ENCODE results near the gene TRIP13. TPM values are rescaled to one million over a fixed set of nuclear protein-coding genes. Genes with fewer than 3 reads are reported as not detected.

Gene TRIP13
- total and polyA plus RNA-seq, 2 experiments from 2014 or later: 42.5 to 44.8 TPM

GRCh38 chr5:882253-883183 lies 10.2 kb upstream of the TRIP13 start:
- Histone ChIP-seq H3K4me2 (no peak overlapping the region), H3K27ac (ENCODE audit: low read depth) (no peak overlapping the region), H4K20me1 (replicated peaks; ENCODE audit: insufficient read depth) (peaks cover 28% of the 10 kb centered on the region), H2AFZ (no peak overlapping the region), H3K9me2 (ENCODE audit: insufficient read depth) (no peaks in the 10 kb centered on the region), H3K4me1 (ENCODE audit: insufficient read depth) (no peaks in the 10 kb centered on the region), H3K36me3 (ENCODE audit: insufficient read depth) (peaks cover 41% of the 10 kb centered on the region), H3K79me2 (replicated peaks; ENCODE audit: insufficient read depth) (peaks cover 59% of the 10 kb centered on the region), H3K27me3 (ENCODE audit: insufficient read depth) (no peaks in the 10 kb centered on the region), H3K4me3 (no peak overlapping the region), H3F3A (replicated peaks; ENCODE audit: low read depth) (peaks cover 8% of the 10 kb centered on the region; the same call in 1 of the 2 replicates)
- Mint-ChIP-seq H3K27ac (no peak overlapping the region; the same call in 1 of the 2 replicates), H3K36me3 (ENCODE audit: low read depth) (peaks cover 80% of the 10 kb centered on the region), H3K9me3 (peaks cover 6% of the 10 kb centered on the region), H3K4me3 (no peak overlapping the region; the same call in 2 of the 3 replicates), H3K4me1 (no peaks in the 10 kb centered on the region; the same call in 2 of the 3 replicates), H3K27me3 (ENCODE audit: insufficient read depth, low read depth, poor library complexity) (peaks cover 19% of the 10 kb centered on the region)
- ATAC-seq (no peak), DNase-seq (ENCODE audit: low spot score) (no peak)
- TF ChIP-seq ZNF331 (CRISPR knock-in tag; IDR thresholded peaks at IDR 0.05; ENCODE audit: low read depth) (no peak), JUNB (IDR thresholded peaks at IDR 0.05; ENCODE audit: unreplicated experiment) (no peak), ZNF114 (CRISPR knock-in tag; IDR thresholded peaks at IDR 0.05) (no peak), CTCF (conservative IDR thresholded peaks at IDR 0.05; ENCODE audit: low read depth in 2 of 2) (no peak), STAT1 (IDR thresholded peaks at IDR 0.05; ENCODE audit: unreplicated experiment) (no peak), NANOG (IDR thresholded peaks at IDR 0.05; ENCODE audit: borderline replicate concordance) (no peak), CREB1 (CRISPR knock-in tag; IDR thresholded peaks at IDR 0.05; ENCODE audit: low read depth) (no peak), EZH2phosphoT487 (IDR thresholded peaks at IDR 0.05; ENCODE audit: unreplicated experiment) (no peak), ETS1 (IDR thresholded peaks at IDR 0.05) (no peak), EZH2 (IDR thresholded peaks at IDR 0.05; ENCODE audit: low read depth, unreplicated experiment) (no peak), POLR2AphosphoS5 (IDR thresholded peaks at IDR 0.05; ENCODE audit: low read depth) (no peak)
- TF ChIP-seq, protein P1, sequence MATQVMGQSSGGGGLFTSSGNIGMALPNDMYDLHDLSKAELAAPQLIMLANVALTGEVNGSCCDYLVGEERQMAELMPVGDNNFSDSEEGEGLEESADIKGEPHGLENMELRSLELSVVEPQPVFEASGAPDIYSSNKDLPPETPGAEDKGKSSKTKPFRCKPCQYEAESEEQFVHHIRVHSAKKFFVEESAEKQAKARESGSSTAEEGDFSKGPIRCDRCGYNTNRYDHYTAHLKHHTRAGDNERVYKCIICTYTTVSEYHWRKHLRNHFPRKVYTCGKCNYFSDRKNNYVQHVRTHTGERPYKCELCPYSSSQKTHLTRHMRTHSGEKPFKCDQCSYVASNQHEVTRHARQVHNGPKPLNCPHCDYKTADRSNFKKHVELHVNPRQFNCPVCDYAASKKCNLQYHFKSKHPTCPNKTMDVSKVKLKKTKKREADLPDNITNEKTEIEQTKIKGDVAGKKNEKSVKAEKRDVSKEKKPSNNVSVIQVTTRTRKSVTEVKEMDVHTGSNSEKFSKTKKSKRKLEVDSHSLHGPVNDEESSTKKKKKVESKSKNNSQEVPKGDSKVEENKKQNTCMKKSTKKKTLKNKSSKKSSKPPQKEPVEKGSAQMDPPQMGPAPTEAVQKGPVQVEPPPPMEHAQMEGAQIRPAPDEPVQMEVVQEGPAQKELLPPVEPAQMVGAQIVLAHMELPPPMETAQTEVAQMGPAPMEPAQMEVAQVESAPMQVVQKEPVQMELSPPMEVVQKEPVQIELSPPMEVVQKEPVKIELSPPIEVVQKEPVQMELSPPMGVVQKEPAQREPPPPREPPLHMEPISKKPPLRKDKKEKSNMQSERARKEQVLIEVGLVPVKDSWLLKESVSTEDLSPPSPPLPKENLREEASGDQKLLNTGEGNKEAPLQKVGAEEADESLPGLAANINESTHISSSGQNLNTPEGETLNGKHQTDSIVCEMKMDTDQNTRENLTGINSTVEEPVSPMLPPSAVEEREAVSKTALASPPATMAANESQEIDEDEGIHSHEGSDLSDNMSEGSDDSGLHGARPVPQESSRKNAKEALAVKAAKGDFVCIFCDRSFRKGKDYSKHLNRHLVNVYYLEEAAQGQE (IDR thresholded peaks at IDR 0.05; ENCODE audit: unreplicated experiment): no peak
- TF ChIP-seq, protein P2, sequence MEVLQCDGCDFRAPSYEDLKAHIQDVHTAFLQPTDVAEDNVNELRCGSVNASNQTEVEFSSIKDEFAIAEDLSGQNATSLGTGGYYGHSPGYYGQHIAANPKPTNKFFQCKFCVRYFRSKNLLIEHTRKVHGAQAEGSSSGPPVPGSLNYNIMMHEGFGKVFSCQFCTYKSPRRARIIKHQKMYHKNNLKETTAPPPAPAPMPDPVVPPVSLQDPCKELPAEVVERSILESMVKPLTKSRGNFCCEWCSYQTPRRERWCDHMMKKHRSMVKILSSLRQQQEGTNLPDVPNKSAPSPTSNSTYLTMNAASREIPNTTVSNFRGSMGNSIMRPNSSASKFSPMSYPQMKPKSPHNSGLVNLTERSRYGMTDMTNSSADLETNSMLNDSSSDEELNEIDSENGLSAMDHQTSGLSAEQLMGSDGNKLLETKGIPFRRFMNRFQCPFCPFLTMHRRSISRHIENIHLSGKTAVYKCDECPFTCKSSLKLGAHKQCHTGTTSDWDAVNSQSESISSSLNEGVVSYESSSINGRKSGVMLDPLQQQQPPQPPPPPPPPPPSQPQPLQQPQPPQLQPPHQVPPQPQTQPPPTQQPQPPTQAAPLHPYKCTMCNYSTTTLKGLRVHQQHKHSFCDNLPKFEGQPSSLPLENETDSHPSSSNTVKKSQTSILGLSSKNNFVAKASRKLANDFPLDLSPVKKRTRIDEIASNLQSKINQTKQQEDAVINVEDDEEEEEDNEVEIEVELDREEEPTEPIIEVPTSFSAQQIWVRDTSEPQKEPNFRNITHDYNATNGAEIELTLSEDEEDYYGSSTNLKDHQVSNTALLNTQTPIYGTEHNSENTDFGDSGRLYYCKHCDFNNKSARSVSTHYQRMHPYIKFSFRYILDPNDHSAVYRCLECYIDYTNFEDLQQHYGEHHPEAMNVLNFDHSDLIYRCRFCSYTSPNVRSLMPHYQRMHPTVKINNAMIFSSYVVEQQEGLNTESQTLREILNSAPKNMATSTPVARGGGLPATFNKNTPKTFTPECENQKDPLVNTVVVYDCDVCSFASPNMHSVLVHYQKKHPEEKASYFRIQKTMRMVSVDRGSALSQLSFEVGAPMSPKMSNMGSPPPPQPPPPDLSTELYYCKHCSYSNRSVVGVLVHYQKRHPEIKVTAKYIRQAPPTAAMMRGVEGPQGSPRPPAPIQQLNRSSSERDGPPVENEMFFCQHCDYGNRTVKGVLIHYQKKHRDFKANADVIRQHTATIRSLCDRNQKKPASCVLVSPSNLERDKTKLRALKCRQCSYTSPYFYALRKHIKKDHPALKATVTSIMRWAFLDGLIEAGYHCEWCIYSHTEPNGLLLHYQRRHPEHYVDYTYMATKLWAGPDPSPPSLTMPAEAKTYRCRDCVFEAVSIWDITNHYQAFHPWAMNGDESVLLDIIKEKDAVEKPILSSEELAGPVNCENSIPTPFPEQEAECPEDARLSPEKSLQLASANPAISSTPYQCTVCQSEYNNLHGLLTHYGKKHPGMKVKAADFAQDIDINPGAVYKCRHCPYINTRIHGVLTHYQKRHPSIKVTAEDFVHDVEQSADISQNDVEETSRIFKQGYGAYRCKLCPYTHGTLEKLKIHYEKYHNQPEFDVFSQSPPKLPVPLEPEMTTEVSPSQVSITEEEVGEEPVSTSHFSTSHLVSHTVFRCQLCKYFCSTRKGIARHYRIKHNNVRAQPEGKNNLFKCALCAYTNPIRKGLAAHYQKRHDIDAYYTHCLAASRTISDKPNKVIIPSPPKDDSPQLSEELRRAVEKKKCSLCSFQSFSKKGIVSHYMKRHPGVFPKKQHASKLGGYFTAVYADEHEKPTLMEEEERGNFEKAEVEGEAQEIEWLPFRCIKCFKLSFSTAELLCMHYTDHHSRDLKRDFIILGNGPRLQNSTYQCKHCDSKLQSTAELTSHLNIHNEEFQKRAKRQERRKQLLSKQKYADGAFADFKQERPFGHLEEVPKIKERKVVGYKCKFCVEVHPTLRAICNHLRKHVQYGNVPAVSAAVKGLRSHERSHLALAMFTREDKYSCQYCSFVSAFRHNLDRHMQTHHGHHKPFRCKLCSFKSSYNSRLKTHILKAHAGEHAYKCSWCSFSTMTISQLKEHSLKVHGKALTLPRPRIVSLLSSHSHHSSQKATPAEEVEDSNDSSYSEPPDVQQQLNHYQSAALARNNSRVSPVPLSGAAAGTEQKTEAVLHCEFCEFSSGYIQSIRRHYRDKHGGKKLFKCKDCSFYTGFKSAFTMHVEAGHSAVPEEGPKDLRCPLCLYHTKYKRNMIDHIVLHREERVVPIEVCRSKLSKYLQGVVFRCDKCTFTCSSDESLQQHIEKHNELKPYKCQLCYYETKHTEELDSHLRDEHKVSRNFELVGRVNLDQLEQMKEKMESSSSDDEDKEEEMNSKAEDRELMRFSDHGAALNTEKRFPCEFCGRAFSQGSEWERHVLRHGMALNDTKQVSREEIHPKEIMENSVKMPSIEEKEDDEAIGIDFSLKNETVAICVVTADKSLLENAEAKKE (CRISPR knock-in tag; IDR thresholded peaks at IDR 0.05): no peak
